Measurements from ENCODE around the gene ASB18.

ASB18 gene

GRCh38 chr2:236177604-236177966, 86.6 kb downstream of the ASB18 start:
- no peak overlapping the region for H3K4me3 ChIP-seq
- TF ChIP-seq Cebpa-rat (IDR thresholded peaks at IDR 0.05): no peak
- H3K4me2 ChIP-seq: peak overlapping the region; percentile 45
- peaks cover 83% of the 10 kb centered on the region for H3K27me3 ChIP-seq
- peaks cover 30% of the 10 kb centered on the region for H3K9me3 ChIP-seq
- peaks cover 21% of the 10 kb centered on the region; the same call in 1 of the 2 replicates for H3K4me1 ChIP-seq
- H4K20me1 ChIP-seq: peaks cover 63% of the 10 kb centered on the region
- H3K36me3 ChIP-seq: no peaks in the 10 kb centered on the region
- no peak overlapping the region for H3K27ac ChIP-seq
- H3K9ac ChIP-seq: no peak overlapping the region

GRCh38 chr2:236176951-236177350, 87.3 kb downstream of the ASB18 start:
- Histone ChIP-seq H4K20me1 (peaks cover 70% of the 10 kb centered on the region), H3K36me3 (no peaks in the 10 kb centered on the region), H3K27me3 (peaks cover 89% of the 10 kb centered on the region), H3K4me3 (no peak overlapping the region), H3K4me2 (no peak overlapping the region), H3K27ac (no peak overlapping the region), H3K4me1 (peaks cover 26% of the 10 kb centered on the region; the same call in 1 of the 2 replicates), H3K9ac (no peak overlapping the region), H3K9me3 (peaks cover 30% of the 10 kb centered on the region)
- no peak for TF ChIP-seq Cebpa-rat (IDR thresholded peaks at IDR 0.05)

GRCh38 chr2:236176417-236176816, 87.8 kb downstream of the ASB18 start:
- Histone ChIP-seq H4K20me1 (peaks cover 75% of the 10 kb centered on the region), H3K9me3 (peaks cover 30% of the 10 kb centered on the region), H3K4me1 (peaks cover 26% of the 10 kb centered on the region; the same call in 1 of the 2 replicates), H3K4me2 (no peak overlapping the region), H3K27me3 (peaks cover 95% of the 10 kb centered on the region), H3K36me3 (no peaks in the 10 kb centered on the region), H3K27ac (no peak overlapping the region), H3K4me3 (no peak overlapping the region), H3K9ac (no peak overlapping the region)
- no peak for TF ChIP-seq Cebpa-rat (IDR thresholded peaks at IDR 0.05)

GRCh38 chr2:236175548-236176150, 88.6 kb downstream of the ASB18 start:
- Histone ChIP-seq H3K27me3 (peaks cover 100% of the 10 kb centered on the region), H3K4me2 (no peak overlapping the region), H3K4me1 (peaks cover 26% of the 10 kb centered on the region; the same call in 1 of the 2 replicates)

GRCh38 chr2:236173729-236174607, 90.2 kb downstream of the ASB18 start:
- Histone ChIP-seq H3K27me3 (peaks cover 100% of the 10 kb centered on the region), H3K27ac (no peak overlapping the region), H4K20me1 (peaks cover 93% of the 10 kb centered on the region), H3K4me3 (no peak overlapping the region), H3K4me2 (no peak overlapping the region), H3K9me3 (peaks cover 40% of the 10 kb centered on the region), H3K9ac (no peak overlapping the region), H3K36me3 (no peaks in the 10 kb centered on the region), H3K4me1 (peaks cover 26% of the 10 kb centered on the region; the same call in 1 of the 2 replicates)
- TF ChIP-seq Cebpa-rat (IDR thresholded peaks at IDR 0.05): no peak

More at GRCh38 chr2:236175548-236176150, 88.6 kb downstream of the ASB18 start:
- no peaks in the 10 kb centered on the region for H3K36me3 ChIP-seq
- peaks cover 83% of the 10 kb centered on the region for H4K20me1 ChIP-seq
- no peak overlapping the region for H3K4me3 ChIP-seq
- no peak overlapping the region for H3K27ac ChIP-seq
- H3K9ac ChIP-seq: no peak overlapping the region
- H3K9me3 ChIP-seq: peaks cover 30% of the 10 kb centered on the region
- no peak for TF ChIP-seq Cebpa-rat (IDR thresholded peaks at IDR 0.05)

GRCh38 chr2:236173036-236173728, 91.0 kb downstream of the ASB18 start:
- Histone ChIP-seq H3K4me3 (peak overlapping the region; percentile 43; the same call in 1 of the 2 replicates), H3K4me1 (peaks cover 25% of the 10 kb centered on the region), H3K27me3 (peaks cover 100% of the 10 kb centered on the region), H3K36me3 (no peaks in the 10 kb centered on the region), H4K20me1 (peaks cover 94% of the 10 kb centered on the region), H3K9me3 (peaks cover 37% of the 10 kb centered on the region), H3K4me2 (peak overlapping the region; percentile 51), H3K9ac (no peak overlapping the region), H3K27ac (no peak overlapping the region)
- TF ChIP-seq Cebpa-rat (IDR thresholded peaks at IDR 0.05): no peak

GRCh38 chr2:236172255-236173035, 91.8 kb downstream of the ASB18 start:
- Histone ChIP-seq H3K9ac (no peak overlapping the region), H3K4me3 (peak overlapping the region; percentile 43), H3K27ac (no peak overlapping the region), H3K4me1 (peaks cover 29% of the 10 kb centered on the region), H3K36me3 (no peaks in the 10 kb centered on the region), H3K4me2 (peak overlapping the region; percentile 51), H3K27me3 (peaks cover 100% of the 10 kb centered on the region), H4K20me1 (peaks cover 94% of the 10 kb centered on the region), H3K9me3 (peaks cover 31% of the 10 kb centered on the region; the same call in 1 of the 2 replicates)
- no peak for TF ChIP-seq Cebpa-rat (IDR thresholded peaks at IDR 0.05)

- H3K36me3 ChIP-seq: no peaks in the 10 kb centered on the region
- no peak overlapping the region for H3K4me3 ChIP-seq
- no peak overlapping the region for H3K4me2 ChIP-seq
- no peak for TF ChIP-seq Cebpa-rat (IDR thresholded peaks at IDR 0.05)
- H3K9me3 ChIP-seq: peaks cover 31% of the 10 kb centered on the region; the same call in 1 of the 2 replicates
- H3K27me3 ChIP-seq: peaks cover 100% of the 10 kb centered on the region
- peaks cover 35% of the 10 kb centered on the region for H3K4me1 ChIP-seq
- H3K27ac ChIP-seq: no peak overlapping the region
- no peak overlapping the region for H3K9ac ChIP-seq
- peaks cover 96% of the 10 kb centered on the region for H4K20me1 ChIP-seq
These were observed 92.4 kb downstream of the ASB18 start for GRCh38 chr2:236171680-236172254.

Measured in BLaER1 (cell line).